H1 (cell line): ENCODE measurements around the gene SLC1A1.

Experiments used
- CHD7 ChIP-seq: fragments of 300-600 bp; sonication (generic); IDR thresholded peaks from 2 replicates; pipeline ENCODE4 v1.7.1; 2012; ENCODE audit warnings: low read length, moderate library complexity, mild to moderate bottlenecking, inconsistent platforms; ENCODE audit not compliant: insufficient replicate concordance
- CTCF ChIP-seq, 3 experiments: IDR thresholded peaks; 1 replicate in 2 of 3; 2 replicates in 1 of 3; pipeline versions ENCODE4 v1.5.1 to v1.6.1; 2011; ENCODE audit warnings: low read length in 3 of 3, mild to moderate bottlenecking in 3 of 3, inconsistent platforms in 2 of 3, low read depth in 1 of 3, moderate library complexity in 1 of 3; ENCODE audit not compliant: insufficient read depth in 1 of 3; ENCODE audit errors: control extremely low read depth in 1 of 3
- EZH2 ChIP-seq: fragments of 200-600 bp; sonication (generic); IDR thresholded peaks from 2 replicates; pipeline ENCODE4 v1.7.1; 2012; ENCODE audit warnings: low read depth, mild to moderate bottlenecking, moderate library complexity, low read length, inconsistent platforms; ENCODE audit not compliant: severe bottlenecking
- GTF2F1 ChIP-seq: IDR thresholded peaks from 2 replicates; pipeline ENCODE4 v1.6.1; 2012; ENCODE audit warnings: low read depth, low read length, improper control_type of control experiment, borderline replicate concordance
- JUN ChIP-seq: IDR thresholded peaks from 2 replicates; pipeline ENCODE4 v1.6.1; 2011; ENCODE audit warnings: low read depth, mild to moderate bottlenecking, improper control_type of control experiment, low read length
- POLR2A ChIP-seq, 2 experiments: IDR thresholded peaks; 1 replicate in 1 of 2; 2 replicates in 1 of 2; pipeline ENCODE4 v1.6.1; 2011; ENCODE audit warnings: low read depth in 2 of 2, low read length in 2 of 2, mild to moderate bottlenecking in 2 of 2; ENCODE audit errors: control extremely low read depth in 1 of 2
- RAD21 ChIP-seq, 2 experiments: IDR thresholded peaks in 1 of 2; conservative IDR thresholded peaks in 1 of 2; 2 replicates each; pipeline ENCODE4 v1.6.1; 2011; ENCODE audit warnings: low read depth in 2 of 2, low read length in 2 of 2, improper control_type of control experiment in 1 of 2, inconsistent platforms in 1 of 2, mild to moderate bottlenecking in 1 of 2, moderate library complexity in 1 of 2
- RXRA ChIP-seq: IDR thresholded peaks from 2 replicates; pipeline ENCODE4 v1.6.1; 2011; ENCODE audit warnings: low read depth, mild to moderate bottlenecking, low read length, moderate library complexity; ENCODE audit not compliant: insufficient read depth

GRCh38 chr9:4514252-4515128 is 24.2 kb downstream of the SLC1A1 start:
- TF ChIP-seq CTCF (IDR thresholded peaks at IDR 0.05; ENCODE audit: control extremely low read depth in 1 of 3, insufficient read depth in 1 of 3, low read depth in 1 of 3, low read length in 3 of 3) (no peak), EZH2 (no peak), CHD7 (peak; percentile 40), RAD21 (IDR thresholded peaks at IDR 0.05 in 1 of 2, conservative IDR thresholded peaks at IDR 0.05 in 1 of 2; ENCODE audit: low read depth in 2 of 2, low read length in 2 of 2) (no peak), RXRA (no peak), GTF2F1 (no peak), POLR2A (IDR thresholded peaks at IDR 0.05; ENCODE audit: control extremely low read depth in 1 of 2, low read depth in 2 of 2, low read length in 2 of 2) (no peak), JUN (no peak)
